ENCODE data around the gene HDLBP.

GRCh38 chr2:241288324-241288888 lies 27.1 kb downstream of the HDLBP start:
- TF ChIP-seq, protein P1, sequence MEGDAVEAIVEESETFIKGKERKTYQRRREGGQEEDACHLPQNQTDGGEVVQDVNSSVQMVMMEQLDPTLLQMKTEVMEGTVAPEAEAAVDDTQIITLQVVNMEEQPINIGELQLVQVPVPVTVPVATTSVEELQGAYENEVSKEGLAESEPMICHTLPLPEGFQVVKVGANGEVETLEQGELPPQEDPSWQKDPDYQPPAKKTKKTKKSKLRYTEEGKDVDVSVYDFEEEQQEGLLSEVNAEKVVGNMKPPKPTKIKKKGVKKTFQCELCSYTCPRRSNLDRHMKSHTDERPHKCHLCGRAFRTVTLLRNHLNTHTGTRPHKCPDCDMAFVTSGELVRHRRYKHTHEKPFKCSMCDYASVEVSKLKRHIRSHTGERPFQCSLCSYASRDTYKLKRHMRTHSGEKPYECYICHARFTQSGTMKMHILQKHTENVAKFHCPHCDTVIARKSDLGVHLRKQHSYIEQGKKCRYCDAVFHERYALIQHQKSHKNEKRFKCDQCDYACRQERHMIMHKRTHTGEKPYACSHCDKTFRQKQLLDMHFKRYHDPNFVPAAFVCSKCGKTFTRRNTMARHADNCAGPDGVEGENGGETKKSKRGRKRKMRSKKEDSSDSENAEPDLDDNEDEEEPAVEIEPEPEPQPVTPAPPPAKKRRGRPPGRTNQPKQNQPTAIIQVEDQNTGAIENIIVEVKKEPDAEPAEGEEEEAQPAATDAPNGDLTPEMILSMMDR (IDR thresholded peaks at IDR 0.05 in 4 of 5, conservative IDR thresholded peaks at IDR 0.05 in 1 of 5), result no peak
- no peak for TF ChIP-seq POLR2A (IDR thresholded peaks at IDR 0.05)

All from gastrocnemius medialis (tissue), 4 donors.